Neural cell (in vitro differentiated cells): ENCODE results near the gene PTPRK. TPM values are rescaled to one million over a fixed set of nuclear protein-coding genes. Genes with fewer than 3 reads are reported as not detected.

Experiments
- H2AFZ ChIP-seq: fragments of 200-600, 300-800 bp; sonication (generic), shearing (Covaris generic); 2 replicates; pipeline ENCODE4 v1.6.0; 2014; ENCODE audit warnings: low read depth, mild to moderate bottlenecking, antibody characterized with exemption, low read length, moderate library complexity
- H3F3A ChIP-seq: fragments of 200-600 bp; shearing (Covaris generic); 2 replicates; pipeline ENCODE4 v1.6.1; 2016; ENCODE audit warnings: mild to moderate bottlenecking, moderate library complexity, mixed read lengths, antibody characterized with exemption, low read length; ENCODE audit not compliant: insufficient read depth, poor library complexity, severe bottlenecking
- H3K27ac ChIP-seq: fragments of 200-600, 300-800 bp; sonication (generic), shearing (Covaris generic); 2 replicates; pipeline ENCODE4 v1.5.1; 2014; ENCODE audit warnings: mild to moderate bottlenecking, low read length, moderate library complexity
- H3K27me3 ChIP-seq: fragments of 300-800, 200-600 bp; sonication (generic), shearing (Covaris generic); 2 replicates; pipeline ENCODE4 v1.6.0; 2014; ENCODE audit warnings: mild to moderate bottlenecking, low read depth, low read length, moderate library complexity; ENCODE audit not compliant: insufficient read depth
- H3K36me3 ChIP-seq: fragments of 300-800, 200-600 bp; sonication (generic), shearing (Covaris generic); 2 replicates; pipeline ENCODE4 v1.5.1; 2014; ENCODE audit warnings: mild to moderate bottlenecking, antibody characterized with exemption, low read length, moderate library complexity; ENCODE audit not compliant: insufficient read depth
- H3K4me2 ChIP-seq: fragments of 300-800, 200-600 bp; sonication (generic), shearing (Covaris generic); 2 replicates; pipeline ENCODE4 v1.6.0; 2014; ENCODE audit warnings: mild to moderate bottlenecking, low read length
- H3K4me3 ChIP-seq: fragments of 300-800, 200-600 bp; sonication (generic), shearing (Covaris generic); 2 replicates; pipeline ENCODE4 v1.5.1; 2014; ENCODE audit warnings: mild to moderate bottlenecking, low read length, moderate library complexity
- H3K79me2 ChIP-seq: fragments of 200-600 bp; shearing (Covaris generic); replicated peaks from 2 replicates; pipeline ENCODE4 v1.6.0; 2014; ENCODE audit warnings: mild to moderate bottlenecking, low read length, moderate library complexity; ENCODE audit not compliant: insufficient read depth
- H3K9ac ChIP-seq: fragments of 300-800, 200-600 bp; sonication (generic), shearing (Covaris generic); 2 replicates; pipeline ENCODE4 v1.6.1; 2016; ENCODE audit warnings: mild to moderate bottlenecking, low read length, mixed read lengths
- H3K9me2 ChIP-seq: fragments of 200-600 bp; shearing (Covaris generic); 2 replicates; pipeline ENCODE4 v1.6.1; 2016; ENCODE audit warnings: mild to moderate bottlenecking, low read length, mixed read lengths; ENCODE audit not compliant: insufficient read depth
- H3K9me3 ChIP-seq: fragments of 200-600, 300-800 bp; sonication (generic), shearing (Covaris generic); 2 replicates; pipeline ENCODE4 v1.6.1; 2016; ENCODE audit warnings: mild to moderate bottlenecking, mixed run types, low read length, moderate library complexity, mixed read lengths
- H4K20me1 ChIP-seq: fragments of 200-600 bp; shearing (Covaris generic); 2 replicates; pipeline ENCODE4 v1.6.1; 2016; ENCODE audit warnings: mild to moderate bottlenecking, mixed run types; ENCODE audit not compliant: insufficient read depth
- EP300 ChIP-seq: fragments of 450-650 bp; conservative IDR thresholded peaks from 2 replicates; pipeline ENCODE4 v1.6.1; 2014; ENCODE audit warnings: antibody characterized with exemption, mild to moderate bottlenecking, moderate library complexity; ENCODE audit not compliant: poor library complexity, severe bottlenecking
- EZH2 ChIP-seq: fragments of 200-600, 300-800 bp; shearing (Covaris generic), sonication (generic); IDR thresholded peaks from 2 replicates; pipeline ENCODE4 v1.6.1; 2014; ENCODE audit warnings: antibody characterized with exemption, low read length, borderline replicate concordance, mild to moderate bottlenecking; ENCODE audit not compliant: insufficient read depth, poor library complexity, severe bottlenecking
- MXI1 ChIP-seq: fragments of 450-650 bp; conservative IDR thresholded peaks from 2 replicates; pipeline ENCODE4 v1.6.1; 2014; ENCODE audit warnings: antibody characterized with exemption, mild to moderate bottlenecking; ENCODE audit not compliant: poor library complexity, severe bottlenecking
- POLR2AphosphoS5 ChIP-seq: IDR thresholded peaks from 2 replicates; pipeline ENCODE4 v1.6.1; 2012
- RAD21 ChIP-seq: fragments of 450-650 bp; conservative IDR thresholded peaks from 2 replicates; pipeline ENCODE4 v1.6.1; 2014; ENCODE audit warnings: antibody characterized with exemption, mild to moderate bottlenecking, moderate library complexity
- SMC3 ChIP-seq: fragments of 450-650 bp; conservative IDR thresholded peaks from 2 replicates; pipeline ENCODE4 v1.6.1; 2014; ENCODE audit warnings: antibody characterized with exemption, mild to moderate bottlenecking, moderate library complexity; ENCODE audit not compliant: poor library complexity
- TAF1 ChIP-seq: IDR thresholded peaks from 2 replicates; pipeline ENCODE4 v1.6.1; 2012; ENCODE audit warnings: low read depth
- polyA plus RNA-seq: library from polyadenylated mRNA; depleted of rRNA; stranded (reverse); fragments of >200 nt; gene quantifications from 2 replicates; pipeline ENCODE4 v1.2.3, GENCODE V29; 2014
- TF ChIP-seq, protein P1 (sequence below): IDR thresholded peaks from 2 replicates; pipeline ENCODE4 v1.6.1; 2012; ENCODE audit warnings: borderline replicate concordance
- TF ChIP-seq, protein P2 (sequence below): fragments of 450-650 bp; IDR thresholded peaks from 2 replicates; pipeline ENCODE4 v1.5.1; 2014; ENCODE audit warnings: antibody characterized with exemption, mild to moderate bottlenecking, moderate library complexity; ENCODE audit not compliant: poor library complexity, severe bottlenecking

The PTPRK gene
- polyA plus RNA-seq, 1 donor from 2014 or later: 10.4 TPM

DNA sequence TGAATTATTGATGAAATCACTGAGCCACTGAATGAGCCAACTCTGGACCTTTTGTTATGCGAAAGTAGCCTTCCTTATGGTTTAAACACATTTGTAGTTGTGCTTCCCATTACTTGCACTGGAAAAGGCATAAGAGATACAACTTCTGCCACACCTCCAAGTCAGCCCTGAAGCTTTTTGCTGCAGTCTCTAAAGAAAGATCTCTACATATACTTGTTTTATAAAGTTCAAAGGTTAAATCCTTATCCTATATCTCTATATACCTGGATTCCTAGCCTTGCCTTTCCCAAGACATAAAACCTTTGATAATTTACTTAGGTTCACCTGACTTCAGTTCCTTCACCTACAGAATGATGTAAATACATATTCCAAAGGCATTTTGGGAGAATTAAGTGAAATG is 132.0 kb downstream of the PTPRK start:
- no peaks in the 10 kb centered on the region for H3K9me2 ChIP-seq

DNA sequence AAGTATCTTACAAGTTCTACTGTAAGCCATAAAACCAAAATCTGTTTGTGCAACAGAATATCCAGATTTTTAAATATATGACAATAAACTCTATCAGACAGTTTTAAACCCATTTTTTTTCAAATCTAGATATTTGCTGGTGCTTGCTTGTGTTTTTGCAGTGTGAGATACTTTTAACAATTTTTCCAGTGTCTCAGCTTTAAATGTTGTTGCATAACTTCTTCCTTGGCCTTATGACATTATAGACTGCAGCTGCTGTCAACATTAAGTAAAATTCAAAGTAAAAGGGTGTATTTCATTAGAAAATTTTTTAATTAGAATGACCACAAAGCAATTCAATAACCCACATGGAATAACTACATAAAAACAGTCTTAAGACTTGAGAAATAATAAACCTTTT is 139.5 kb downstream of the PTPRK start:
- peaks cover under 1% of the 10 kb centered on the region for H3K9me3 ChIP-seq
- H2AFZ ChIP-seq: no peak overlapping the region
- H3K4me3 ChIP-seq: no peak overlapping the region

More for the DNA sequence above, 132.0 kb downstream of the PTPRK start:
- Histone ChIP-seq H3K9me3 (no peaks in the 10 kb centered on the region), H3K27ac (no peak overlapping the region), H3K4me3 (no peak overlapping the region), H3K27me3 (no peaks in the 10 kb centered on the region), H2AFZ (no peak overlapping the region), H3K79me2 (no peaks in the 10 kb centered on the region), H3K36me3 (no peaks in the 10 kb centered on the region), H3F3A (no peaks in the 10 kb centered on the region), H4K20me1 (no peaks in the 10 kb centered on the region), H3K9ac (no peak overlapping the region), H3K4me2 (no peak overlapping the region)
- TF ChIP-seq SMC3: no peak
- no peak for TF ChIP-seq EP300
- TF ChIP-seq, protein P1, sequence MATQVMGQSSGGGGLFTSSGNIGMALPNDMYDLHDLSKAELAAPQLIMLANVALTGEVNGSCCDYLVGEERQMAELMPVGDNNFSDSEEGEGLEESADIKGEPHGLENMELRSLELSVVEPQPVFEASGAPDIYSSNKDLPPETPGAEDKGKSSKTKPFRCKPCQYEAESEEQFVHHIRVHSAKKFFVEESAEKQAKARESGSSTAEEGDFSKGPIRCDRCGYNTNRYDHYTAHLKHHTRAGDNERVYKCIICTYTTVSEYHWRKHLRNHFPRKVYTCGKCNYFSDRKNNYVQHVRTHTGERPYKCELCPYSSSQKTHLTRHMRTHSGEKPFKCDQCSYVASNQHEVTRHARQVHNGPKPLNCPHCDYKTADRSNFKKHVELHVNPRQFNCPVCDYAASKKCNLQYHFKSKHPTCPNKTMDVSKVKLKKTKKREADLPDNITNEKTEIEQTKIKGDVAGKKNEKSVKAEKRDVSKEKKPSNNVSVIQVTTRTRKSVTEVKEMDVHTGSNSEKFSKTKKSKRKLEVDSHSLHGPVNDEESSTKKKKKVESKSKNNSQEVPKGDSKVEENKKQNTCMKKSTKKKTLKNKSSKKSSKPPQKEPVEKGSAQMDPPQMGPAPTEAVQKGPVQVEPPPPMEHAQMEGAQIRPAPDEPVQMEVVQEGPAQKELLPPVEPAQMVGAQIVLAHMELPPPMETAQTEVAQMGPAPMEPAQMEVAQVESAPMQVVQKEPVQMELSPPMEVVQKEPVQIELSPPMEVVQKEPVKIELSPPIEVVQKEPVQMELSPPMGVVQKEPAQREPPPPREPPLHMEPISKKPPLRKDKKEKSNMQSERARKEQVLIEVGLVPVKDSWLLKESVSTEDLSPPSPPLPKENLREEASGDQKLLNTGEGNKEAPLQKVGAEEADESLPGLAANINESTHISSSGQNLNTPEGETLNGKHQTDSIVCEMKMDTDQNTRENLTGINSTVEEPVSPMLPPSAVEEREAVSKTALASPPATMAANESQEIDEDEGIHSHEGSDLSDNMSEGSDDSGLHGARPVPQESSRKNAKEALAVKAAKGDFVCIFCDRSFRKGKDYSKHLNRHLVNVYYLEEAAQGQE: no peak
- TF ChIP-seq, protein P2, sequence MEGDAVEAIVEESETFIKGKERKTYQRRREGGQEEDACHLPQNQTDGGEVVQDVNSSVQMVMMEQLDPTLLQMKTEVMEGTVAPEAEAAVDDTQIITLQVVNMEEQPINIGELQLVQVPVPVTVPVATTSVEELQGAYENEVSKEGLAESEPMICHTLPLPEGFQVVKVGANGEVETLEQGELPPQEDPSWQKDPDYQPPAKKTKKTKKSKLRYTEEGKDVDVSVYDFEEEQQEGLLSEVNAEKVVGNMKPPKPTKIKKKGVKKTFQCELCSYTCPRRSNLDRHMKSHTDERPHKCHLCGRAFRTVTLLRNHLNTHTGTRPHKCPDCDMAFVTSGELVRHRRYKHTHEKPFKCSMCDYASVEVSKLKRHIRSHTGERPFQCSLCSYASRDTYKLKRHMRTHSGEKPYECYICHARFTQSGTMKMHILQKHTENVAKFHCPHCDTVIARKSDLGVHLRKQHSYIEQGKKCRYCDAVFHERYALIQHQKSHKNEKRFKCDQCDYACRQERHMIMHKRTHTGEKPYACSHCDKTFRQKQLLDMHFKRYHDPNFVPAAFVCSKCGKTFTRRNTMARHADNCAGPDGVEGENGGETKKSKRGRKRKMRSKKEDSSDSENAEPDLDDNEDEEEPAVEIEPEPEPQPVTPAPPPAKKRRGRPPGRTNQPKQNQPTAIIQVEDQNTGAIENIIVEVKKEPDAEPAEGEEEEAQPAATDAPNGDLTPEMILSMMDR: no peak
- TF ChIP-seq RAD21: no peak
- no peak for TF ChIP-seq EZH2
- no peak for TF ChIP-seq POLR2AphosphoS5
- no peak for TF ChIP-seq TAF1
- no peak for TF ChIP-seq MXI1

More for the DNA sequence above, 139.5 kb downstream of the PTPRK start:
- no peak overlapping the region for H3K27ac ChIP-seq
- no peaks in the 10 kb centered on the region for H3K9me2 ChIP-seq
- H3K9ac ChIP-seq: no peak overlapping the region
- no peaks in the 10 kb centered on the region for H4K20me1 ChIP-seq
- H3K79me2 ChIP-seq: no peaks in the 10 kb centered on the region
- no peaks in the 10 kb centered on the region for H3F3A ChIP-seq
- no peak for TF ChIP-seq SMC3
- no peak for TF ChIP-seq RAD21
- TF ChIP-seq MXI1: no peak
- no peak for TF ChIP-seq POLR2AphosphoS5
- TF ChIP-seq TAF1: no peak
- TF ChIP-seq, protein P1: no peak
- TF ChIP-seq EZH2: no peak
- TF ChIP-seq, protein P2: no peak
- no peak for TF ChIP-seq EP300
- no peaks in the 10 kb centered on the region for H3K36me3 ChIP-seq
- H3K4me2 ChIP-seq: no peak overlapping the region
- H3K27me3 ChIP-seq: no peaks in the 10 kb centered on the region
